GM19043 (cell line): ENCODE data around the gene ABRAXAS1.
A peak's percentile ranks its signal among the peaks of the same experiment; 100 is the strongest.
"Not testable (repeated sequence)": the region's sequence is repeated elsewhere in the genome, so short reads cannot be mapped to it uniquely, and the experiment has no call there.

Experiments
- ATAC-seq: cut with Tn5 transposase; IDR thresholded peaks from one replicate; pipeline ENCODE4 v1.9.1; 2021; ENCODE audit warnings: low read depth; ENCODE audit not compliant: unreplicated experiment

Gene ABRAXAS1

DNA sequence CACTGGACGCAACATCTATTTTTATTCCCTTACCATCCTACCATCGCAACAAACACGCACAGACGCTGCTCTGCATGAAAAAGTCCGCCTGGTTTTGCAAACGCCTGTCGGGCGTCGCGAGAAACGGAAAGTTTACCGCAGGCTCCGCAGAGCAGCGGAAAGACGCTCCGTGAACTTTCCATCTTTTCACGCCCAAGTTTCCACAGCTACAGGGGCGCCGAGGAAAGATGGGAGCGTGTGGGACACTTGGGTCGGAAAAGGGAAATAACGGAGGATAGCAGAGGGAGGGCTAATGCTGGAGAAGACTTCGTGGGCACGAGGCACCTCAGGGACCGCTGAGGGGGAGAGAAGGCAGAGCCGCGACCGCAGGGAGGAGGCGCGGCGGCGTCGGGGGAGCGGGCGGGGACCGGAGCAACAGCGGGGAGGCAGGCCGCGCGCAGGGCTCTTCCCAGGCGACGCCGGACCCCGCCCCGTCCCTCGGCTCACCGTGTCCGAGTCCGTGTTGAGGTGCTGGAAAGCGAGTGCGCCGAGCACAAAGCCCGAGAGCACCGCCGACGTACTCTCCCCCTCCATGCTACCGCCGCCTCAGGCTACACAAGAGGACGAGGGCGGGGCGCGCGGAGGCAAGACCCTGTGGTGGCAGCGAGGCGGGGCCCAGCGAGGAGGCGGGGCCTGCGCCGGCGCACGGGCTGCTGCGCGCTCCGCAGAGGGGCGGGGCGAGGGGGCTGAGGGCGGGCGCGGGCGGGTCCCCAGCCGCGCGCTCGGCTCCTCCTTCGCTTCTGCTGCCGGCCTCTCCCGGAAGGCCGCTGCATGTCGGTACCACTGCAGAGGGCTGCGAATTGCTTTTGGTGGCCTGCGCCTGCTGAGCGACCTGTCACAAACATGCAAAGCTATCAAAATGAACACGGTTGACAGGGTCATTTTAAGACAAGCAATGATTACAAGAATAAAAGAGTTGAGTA, at the start of gene ABRAXAS1:
TSS of gene ABRAXAS1 (minus strand) at position 601 of the 962 bp plus-strand sequence. CDS start at position 573, 28 bp downstream.
- peak; percentile 92 for ATAC-seq

DNA sequence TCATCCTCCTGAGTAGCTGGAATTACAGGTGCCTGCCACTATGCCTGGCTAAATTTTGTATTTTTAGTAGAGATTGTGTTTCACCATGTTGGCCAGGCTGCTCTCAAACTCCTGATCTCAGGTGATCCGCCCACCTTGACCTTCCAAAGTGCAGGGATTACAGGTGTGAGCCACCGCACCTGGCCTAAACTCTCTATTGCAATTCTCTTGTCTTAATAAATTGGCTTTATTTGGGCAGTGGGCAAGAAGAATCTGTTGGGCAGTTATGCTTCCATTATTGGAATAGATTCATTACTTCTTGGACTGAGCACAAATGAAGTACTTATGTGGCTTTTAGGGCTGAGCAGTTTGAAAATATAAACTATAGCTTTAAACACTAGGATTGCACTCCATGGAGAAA, 42.8 kb upstream of the ABRAXAS1 start:
- ATAC-seq = no peak

DNA sequence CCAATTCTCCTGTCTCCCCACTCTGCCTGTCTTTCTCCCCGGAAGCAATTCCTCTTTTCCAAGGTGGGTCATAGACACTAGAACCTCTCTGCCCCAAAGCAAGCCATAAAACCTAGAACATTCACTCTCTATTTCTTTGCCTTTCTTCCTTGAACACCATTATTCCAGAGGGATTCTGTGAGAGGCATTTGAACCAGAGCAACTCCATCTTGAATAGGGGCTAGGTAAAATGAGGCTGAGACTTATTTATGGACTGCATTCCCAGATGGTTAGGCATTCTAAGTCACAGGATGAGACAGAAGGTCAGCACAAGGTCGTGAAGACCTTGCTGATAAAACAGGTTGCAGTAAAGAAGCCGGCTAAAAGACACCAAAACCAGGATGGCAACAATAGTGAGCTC, 37.3 kb upstream of the ABRAXAS1 start:
- ATAC-seq = no peak

DNA sequence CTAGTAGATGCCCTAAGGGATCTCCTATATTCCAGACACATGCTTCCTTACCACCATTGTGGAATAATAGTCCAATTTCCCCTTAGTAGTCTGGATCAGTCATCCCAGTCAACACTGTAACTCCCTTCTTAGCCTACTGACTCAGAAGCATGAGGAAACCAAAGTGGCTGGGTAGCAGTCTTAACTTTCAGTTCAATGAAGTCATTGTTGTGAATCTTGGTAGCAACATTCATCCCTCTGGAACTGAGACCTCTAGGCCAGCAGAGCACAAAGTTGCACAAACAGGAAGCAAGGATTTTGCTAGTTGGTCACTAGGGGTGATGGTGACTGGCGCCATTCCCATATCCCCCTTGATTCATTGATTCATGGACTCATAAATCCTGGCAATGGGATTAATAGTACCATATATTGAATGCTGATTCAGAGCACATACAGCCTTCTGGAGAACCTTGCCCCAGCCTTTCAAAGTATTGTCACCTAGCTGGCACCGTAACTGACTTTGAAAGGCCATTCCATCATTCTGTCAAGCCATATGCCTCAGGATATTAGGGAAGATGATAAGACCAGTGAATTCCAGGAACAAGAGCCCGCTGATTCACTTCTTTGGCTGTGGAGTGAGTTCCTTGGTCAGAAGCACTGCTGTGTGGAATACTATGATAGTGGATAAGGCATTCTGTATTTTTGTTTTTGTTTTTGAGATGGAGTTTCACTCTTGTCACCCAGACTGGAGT, 31.3 kb upstream of the ABRAXAS1 start:
- no peak for ATAC-seq

DNA sequence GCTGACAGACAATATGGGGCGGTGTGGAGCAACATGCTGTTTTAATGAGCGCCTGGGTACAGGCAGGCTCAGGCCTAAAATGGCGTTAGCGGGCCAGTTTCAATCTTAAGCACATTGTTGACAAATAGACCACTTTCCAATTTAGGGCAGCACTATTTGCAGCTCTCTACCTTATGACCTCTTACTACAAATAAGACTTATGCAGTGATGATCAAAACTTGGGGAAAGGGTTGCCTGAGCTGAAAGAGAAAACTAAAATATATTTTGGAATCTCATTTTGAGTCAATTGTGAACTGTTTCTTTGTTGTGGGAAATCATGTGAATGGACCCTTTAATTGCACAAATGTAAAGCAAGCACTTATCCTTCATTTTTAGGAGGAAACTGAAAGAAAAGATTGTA, 25.5 kb upstream of the ABRAXAS1 start:
- no peak for ATAC-seq

DNA sequence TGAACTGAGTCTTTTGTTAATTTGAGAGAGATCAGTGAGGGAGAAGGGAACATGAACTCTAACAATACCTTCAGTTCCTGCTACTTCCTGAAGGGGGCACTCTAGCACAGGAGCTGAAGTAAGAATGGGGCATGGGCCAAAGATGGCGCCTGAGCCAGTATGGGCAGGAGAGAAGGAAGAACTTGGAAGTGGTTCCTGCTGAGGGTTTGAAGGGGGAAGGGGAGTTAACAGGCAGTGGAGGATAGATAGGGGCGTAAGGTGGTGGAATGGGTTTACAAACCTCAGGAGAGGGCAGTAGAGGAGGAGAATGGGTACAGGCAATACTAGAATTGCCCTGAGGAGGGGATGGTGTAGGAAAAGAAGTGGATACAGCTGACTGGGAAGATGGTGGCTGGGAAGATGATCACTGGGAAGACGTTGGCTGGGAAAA, 24.3 kb upstream of the ABRAXAS1 start:
- not testable (repeated sequence) for ATAC-seq

DNA sequence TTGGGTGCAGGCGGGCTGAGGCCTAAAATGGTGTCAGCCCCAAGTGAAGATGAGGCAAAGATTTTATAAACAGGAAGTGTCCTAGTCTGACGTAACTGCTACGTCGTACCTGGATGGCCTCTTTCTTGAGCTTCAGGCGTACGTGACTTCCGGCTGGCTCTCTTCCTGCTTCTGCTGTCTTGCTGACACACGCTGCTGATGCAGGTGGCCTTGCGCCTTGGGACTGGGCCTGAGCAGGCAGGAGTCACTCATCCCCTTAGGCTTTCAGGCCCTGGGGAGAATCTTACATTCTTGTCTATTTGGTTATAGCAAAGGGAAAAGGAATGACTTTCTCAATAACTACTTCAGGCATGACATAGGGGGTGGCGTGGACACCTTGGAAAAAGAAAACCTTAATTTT, 20.1 kb upstream of the ABRAXAS1 start:
- ATAC-seq = no peak

DNA sequence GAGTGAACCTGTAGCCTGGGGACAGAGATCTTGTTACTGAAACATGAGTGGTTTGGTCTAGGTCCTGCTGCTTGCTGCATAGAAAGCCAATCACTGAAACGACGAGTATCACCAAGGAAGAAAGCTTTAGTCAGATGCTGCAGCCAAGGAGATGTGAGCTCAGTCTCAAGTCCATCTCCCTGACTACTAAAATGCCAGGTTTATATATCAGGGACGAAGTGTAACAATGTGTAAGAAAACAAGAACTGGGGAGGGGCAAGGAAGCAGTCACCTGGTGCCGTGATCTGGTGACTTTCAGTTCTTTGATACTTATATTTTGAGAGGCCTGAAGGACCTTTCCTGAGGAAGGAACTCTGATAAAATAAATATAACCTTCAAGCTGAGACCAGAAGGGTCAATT, 19.6 kb upstream of the ABRAXAS1 start:
- no peak for ATAC-seq

DNA sequence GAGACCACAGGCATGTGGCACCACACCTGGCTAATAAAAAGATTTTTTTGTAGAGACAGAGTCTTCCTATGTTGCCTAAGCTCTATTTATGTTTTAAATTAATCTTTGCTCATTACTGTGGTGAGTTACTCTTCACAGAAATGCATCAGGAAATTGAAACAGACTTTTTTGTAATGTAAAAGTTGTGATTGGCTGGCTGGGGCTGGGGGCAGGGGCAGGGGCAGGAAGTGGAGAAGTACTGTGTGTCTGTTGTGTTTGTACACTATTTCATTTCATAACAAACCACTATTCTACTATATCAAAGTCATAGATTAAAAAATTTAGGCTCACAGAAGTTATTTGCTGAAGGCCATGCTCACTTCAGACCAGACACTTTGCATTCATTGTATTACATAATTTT, 19.1 kb upstream of the ABRAXAS1 start:
- ATAC-seq = no peak

DNA sequence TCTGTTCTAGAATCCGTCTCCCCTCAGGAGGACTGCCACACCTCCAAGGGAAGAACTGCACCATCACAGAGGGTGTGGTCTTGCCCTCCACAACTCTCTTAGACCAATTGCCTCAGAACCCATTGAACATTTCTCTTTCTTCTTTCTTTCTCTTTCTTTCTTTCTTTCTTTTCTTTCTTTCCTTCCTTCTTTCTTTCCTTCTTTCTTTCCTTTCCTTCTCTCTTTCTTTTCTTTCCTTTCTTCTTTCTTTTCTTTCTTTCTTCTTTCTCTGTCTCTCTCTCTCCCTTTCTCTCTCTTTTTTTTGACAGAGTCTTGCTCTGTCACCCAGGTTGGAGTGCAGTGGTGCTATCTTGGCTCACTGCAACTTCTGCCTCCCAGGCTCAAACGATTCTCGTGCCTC, 16.8 kb upstream of the ABRAXAS1 start:
- not testable (repeated sequence) for ATAC-seq

DNA sequence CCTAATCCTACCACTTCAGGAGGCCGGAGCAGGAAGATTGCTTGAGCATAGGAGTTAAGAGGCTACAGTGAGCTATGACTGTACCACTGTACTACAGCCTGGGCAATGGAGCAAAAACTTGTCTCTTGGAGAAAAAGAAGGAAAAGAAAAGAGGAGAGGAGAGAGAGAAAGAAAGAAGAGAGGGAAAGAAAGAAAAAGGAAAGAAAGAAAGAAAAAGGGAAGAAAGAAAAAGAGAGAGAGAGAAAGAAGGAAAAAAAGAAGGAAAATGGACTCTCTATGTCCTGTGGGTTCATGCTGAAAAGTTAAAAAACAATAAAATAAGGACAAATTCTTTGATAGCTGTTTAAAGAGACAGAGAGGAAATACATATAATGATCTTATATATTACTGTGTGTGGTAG, 13.3 kb upstream of the ABRAXAS1 start:
- ATAC-seq = no peak

DNA sequence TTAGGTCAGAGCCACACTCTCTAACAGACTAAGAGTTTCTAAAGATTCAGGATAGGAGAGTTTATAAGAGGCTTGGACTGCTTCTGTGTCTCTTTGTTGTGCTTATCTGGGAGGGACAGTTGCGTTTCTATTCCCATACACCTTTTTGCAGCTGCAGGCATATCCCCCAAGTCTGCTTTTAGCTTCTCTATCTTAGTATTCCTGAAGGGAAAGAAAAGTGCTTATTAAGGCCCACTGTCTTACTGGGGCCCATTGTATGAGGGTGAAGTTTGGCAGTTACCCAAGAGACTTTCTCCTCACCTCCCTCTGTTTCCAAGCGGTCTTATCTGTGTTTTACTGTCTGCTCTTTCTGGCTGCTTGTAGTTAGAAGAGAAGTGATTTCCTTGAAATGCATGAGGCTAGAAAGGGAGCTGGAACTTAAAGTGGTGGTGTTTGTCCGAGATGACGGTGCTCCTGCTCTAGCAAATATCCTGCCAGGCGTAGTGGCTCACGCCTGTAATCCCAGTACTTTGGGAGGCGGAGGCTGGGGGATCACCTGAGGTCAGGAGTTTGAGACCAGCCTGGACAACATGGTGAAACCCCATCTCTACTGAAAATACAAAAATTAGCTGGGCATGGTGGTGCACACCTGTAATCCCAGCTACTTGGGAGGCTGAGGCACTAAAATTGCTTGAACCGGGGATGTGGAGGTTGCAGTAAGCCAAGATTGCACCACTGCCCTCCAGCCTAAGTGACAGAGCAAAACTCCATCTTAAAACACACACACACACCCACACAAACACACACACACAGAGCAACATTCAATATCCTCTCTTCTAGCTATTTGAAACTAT, 11.4 kb upstream of the ABRAXAS1 start:
- ATAC-seq = not testable (repeated sequence)

DNA sequence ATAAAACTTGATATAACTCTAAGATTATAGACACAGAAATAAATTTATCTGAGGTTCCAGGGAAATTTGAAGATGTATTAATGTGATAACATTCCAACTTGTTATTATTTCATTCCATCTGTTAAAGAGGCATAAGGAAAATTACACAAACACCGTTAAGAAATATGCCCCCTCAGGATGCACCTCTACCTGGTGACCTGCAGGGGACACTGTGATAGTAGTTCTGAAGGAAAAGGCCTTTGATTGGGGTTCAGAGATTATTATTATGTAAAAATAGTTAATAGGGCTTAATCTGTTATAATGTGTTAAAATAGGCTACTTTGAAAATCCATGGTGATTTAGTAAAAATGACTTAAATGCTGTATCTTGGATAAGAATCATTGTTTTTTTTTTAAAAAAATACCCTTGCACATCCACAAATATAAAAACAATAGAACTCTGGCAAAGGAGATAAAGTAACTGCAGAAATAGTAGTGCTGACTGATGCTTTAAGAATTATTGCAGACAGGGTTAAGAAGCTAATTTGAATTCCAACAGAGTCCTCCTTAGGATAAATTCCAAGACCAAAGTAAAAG, 6.1 kb upstream of the ABRAXAS1 start:
- peak; percentile 85 for ATAC-seq

DNA sequence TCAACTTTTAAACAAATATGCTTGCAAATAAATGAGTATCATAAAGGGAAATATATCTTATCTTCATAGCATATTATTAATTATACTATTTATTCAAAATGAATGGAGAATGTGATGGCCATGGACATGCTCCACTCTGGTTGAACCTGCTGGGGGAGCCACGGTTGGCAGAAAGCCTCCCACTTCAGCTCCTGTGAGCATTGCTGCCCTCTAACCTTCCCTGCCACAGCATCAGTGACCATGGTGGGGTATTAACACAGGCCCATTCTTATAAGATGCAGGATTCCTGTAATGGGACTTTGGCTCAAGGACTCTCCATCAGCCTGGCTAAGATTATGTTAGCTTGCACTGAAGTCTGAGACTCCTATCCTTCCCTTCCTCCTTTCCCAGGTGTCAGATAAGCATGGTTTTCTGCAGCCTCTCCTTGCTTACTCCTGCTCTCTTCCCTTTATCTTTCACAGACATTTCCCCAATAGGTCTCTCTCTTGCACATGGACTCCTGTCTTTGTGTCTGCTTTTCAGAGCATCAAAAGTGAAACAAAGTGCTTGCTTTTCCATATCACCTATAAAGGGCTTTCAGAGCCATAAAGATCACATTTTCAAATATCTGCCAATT, 4.9 kb upstream of the ABRAXAS1 start:
- no peak for ATAC-seq

DNA sequence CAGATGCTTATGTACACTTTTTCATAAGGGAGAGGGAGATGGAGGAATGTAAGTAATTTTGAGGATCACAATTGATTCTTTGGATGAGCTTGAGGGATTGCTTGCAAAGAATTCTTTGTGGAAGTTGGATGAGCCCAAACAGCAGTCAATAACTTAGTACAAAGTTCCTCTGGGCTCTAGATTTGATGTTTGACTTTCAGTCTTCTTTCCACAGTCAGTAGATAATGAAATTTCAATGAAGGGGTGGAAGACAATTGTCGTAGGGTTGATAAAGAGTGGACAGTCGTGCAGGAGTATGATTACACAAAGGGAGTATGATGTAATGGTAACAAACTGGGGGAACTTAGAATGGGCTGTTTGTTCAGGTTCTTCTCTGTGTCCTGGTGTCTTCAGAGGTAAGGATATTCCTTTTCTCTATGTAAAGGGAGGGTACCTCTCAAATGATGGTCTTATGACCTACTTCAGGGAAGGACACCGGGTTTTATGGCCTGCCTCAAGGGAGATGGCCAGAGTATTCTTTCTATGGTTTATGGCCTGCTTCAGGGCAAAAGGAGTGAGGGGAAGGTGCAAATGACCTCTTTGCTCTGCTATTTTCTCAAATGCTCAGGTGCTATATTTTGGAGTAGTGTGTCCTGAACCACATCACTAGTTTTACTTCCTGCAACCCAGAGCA, 1.7 kb upstream of the ABRAXAS1 start:
- no peak for ATAC-seq

DNA sequence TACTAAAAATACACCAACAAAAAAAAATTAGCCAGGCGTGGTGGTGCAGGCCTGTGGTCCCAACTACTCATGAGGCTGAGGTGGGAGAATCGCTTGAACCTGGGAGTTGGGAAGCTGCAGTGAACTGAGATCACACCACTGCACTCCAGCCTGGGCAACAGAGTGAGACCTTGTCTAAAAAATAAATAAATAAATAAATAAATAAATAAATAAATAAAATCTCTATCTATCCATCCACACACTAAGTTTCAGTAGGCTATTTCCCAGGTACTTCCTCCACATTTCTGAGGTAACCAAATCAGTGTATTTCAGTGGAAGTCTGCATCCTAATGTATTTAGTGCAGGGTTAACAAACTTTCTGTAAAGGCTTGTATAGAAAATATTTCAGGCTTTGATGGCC, 10.9 kb downstream of the ABRAXAS1 start:
- ATAC-seq = no peak

DNA sequence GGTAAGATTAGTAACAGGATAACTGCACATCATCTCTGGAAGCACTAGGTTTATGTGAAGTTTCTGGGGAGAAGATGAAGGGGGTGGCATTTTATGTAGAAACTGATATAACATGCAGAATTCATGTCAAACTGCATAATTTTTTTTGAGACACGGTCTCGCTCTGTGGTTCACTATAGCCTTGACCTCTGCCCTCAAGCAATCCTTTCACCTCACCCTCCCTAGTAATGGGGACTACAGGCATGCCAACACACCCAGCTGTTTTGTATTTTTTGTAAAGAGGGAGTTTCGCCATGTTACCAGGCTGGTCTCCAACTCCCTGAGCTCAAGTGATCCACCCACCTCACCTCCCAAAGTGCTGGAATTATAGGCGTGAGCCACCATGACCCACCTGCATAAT, 11.5 kb downstream of the ABRAXAS1 start:
- ATAC-seq = no peak

DNA sequence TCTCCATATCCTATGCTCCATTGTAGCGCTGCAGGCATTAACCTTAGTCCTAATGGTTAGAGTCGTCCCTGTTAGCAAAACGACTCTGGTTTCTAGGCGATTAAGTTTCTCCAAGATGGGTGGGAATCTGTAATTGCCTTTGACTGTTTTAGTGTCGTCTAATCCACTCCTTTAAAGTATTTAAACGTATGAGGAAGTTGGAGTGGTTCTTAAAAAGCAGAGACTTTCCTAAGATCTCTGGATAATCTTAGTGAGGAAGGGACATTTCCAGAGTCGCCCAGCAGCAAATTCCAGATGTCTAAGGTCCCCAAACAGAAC, 28.8 kb downstream of the ABRAXAS1 start:
- ATAC-seq = no peak

DNA sequence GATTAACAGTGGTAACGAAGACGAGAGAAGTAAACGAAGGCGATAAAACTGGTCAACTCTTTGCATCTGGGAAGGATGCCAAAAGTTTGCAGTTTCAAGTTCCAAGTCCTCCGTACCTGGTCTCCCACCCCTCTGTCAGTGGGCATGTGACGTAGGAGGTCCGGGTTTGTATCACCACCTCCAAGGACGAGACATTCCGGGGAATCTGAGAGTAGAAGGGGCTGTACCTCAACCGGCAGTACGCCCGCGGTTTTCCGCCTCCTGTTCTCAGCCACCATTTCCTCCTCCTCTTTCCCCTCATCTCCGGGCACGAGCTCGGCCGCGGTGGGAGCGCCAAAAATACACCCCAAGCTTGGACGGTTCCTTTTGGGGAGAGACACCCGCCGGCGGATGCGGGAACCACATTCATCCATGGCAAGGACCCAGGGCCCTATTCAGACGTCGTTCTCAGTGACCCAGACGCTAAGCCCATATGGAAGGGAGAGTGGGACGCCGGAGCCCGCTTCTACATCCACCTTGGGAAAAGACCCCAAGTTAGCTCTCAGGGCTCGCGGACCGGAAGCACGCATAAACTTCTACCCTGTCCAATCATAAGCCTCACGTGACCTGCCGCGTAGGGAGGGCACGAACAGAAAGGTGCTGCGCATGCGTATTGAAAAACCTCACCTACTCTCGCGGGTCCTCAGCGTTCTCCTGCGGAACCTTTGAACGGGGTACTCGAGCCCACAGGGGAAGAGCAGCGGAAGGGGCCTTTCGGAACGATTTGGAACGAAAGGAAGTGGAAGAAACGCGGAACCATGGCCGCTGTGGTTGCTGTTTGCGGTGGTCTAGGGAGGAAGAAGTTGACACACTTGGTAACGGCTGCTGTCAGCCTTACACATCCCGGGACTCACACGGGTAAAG, 29.4 kb downstream of the ABRAXAS1 start, which contains the start of the genes HELQ and MRPS18C:
TSS of gene HELQ (minus strand) at position 543 of the 903 bp plus-strand sequence. CDS start at position 413, 130 bp downstream.
TSS of gene MRPS18C (plus strand) at position 778 of the 903 bp plus-strand sequence. CDS start at position 798, 20 bp downstream.
- ATAC-seq = peak; percentile 93
